SU-DHL-6 (cell line): ENCODE results near the gene TMF1.

Experiments used
- H2AFZ ChIP-seq: fragments of 200-600 bp; sonication (generic); 2 replicates; pipeline ENCODE4 v1.6.1; 2014; ENCODE audit warnings: low read depth, mild to moderate bottlenecking, moderate library complexity, mixed read lengths, antibody characterized with exemption, low read length; ENCODE audit not compliant: severe bottlenecking
- H3F3A ChIP-seq: fragments of 200-600 bp; shearing (Covaris generic); 2 replicates; pipeline ENCODE4 v1.6.0; 2016; ENCODE audit warnings: antibody characterized with exemption, mild to moderate bottlenecking; ENCODE audit not compliant: insufficient read depth
- H3K27ac ChIP-seq: fragments of 200-600 bp; sonication (generic); 2 replicates; pipeline ENCODE4 v1.5.1; 2016; ENCODE audit warnings: low read depth, mild to moderate bottlenecking, low read length, moderate library complexity, mixed read lengths
- H3K27me3 ChIP-seq: fragments of 200-600 bp; sonication (generic), shearing (Covaris generic); 2 replicates; pipeline ENCODE4 v1.6.0; 2014; ENCODE audit warnings: mild to moderate bottlenecking, low read length
- H3K36me3 ChIP-seq: fragments of 200-600 bp; sonication (generic); 2 replicates; pipeline ENCODE4 v1.6.1; 2014; ENCODE audit warnings: mild to moderate bottlenecking, low read length, mixed read lengths
- H3K4me2 ChIP-seq: fragments of 300-600, 200-600 bp; shearing (Covaris generic), sonication (generic); 2 replicates; pipeline ENCODE4 v1.6.0; 2014; ENCODE audit warnings: low read length, low read depth, mild to moderate bottlenecking; ENCODE audit not compliant: poor library complexity, severe bottlenecking
- H3K4me3 ChIP-seq: fragments of 200-600 bp; sonication (generic); 2 replicates; pipeline ENCODE4 v1.5.1; 2014; ENCODE audit warnings: antibody characterized with exemption, low read length, mild to moderate bottlenecking, mixed read lengths; ENCODE audit not compliant: insufficient read depth, poor library complexity, severe bottlenecking
- H3K79me2 ChIP-seq: fragments of 200-600 bp; sonication (generic); 2 replicates; pipeline ENCODE4 v1.6.1; 2014; ENCODE audit warnings: mild to moderate bottlenecking, low read length, moderate library complexity; ENCODE audit not compliant: insufficient read depth
- H3K9ac ChIP-seq: fragments of 200-600 bp; sonication (generic); 2 replicates; pipeline ENCODE4 v1.7.0; 2014; ENCODE audit warnings: mild to moderate bottlenecking, low read length
- H3K9me2 ChIP-seq: fragments of 200-600 bp; sonication (generic); replicated peaks from 2 replicates; pipeline ENCODE4 v1.6.1; 2014; ENCODE audit warnings: low read length; ENCODE audit not compliant: insufficient read depth
- H3K9me3 ChIP-seq: fragments of 200-600 bp; sonication (generic); 2 replicates; pipeline ENCODE4 v1.6.1; 2014; ENCODE audit warnings: low read length, mixed read lengths; ENCODE audit not compliant: insufficient read depth
- H4K20me1 ChIP-seq: fragments of 200-600 bp; sonication (generic); 2 replicates; pipeline ENCODE4 v1.6.1; 2014; ENCODE audit warnings: low read depth, mild to moderate bottlenecking, antibody characterized with exemption, low read length, moderate library complexity, mixed read lengths
- CTCF ChIP-seq: fragments of 200-600 bp; sonication (generic); IDR thresholded peaks from one replicate; pipeline ENCODE4 v1.5.1; 2017; ENCODE audit warnings: antibody characterized with exemption, mild to moderate bottlenecking, low read length, moderate library complexity; ENCODE audit not compliant: insufficient read depth, poor library complexity, severe bottlenecking
- EZH2phosphoT487 ChIP-seq: fragments of 200-600 bp; sonication (generic), shearing (Covaris generic); conservative IDR thresholded peaks from 2 replicates; pipeline ENCODE4 v1.6.1; 2018; ENCODE audit warnings: mild to moderate bottlenecking, antibody characterized with exemption, low read length, moderate library complexity, mixed read lengths

Gene TMF1

DNA sequence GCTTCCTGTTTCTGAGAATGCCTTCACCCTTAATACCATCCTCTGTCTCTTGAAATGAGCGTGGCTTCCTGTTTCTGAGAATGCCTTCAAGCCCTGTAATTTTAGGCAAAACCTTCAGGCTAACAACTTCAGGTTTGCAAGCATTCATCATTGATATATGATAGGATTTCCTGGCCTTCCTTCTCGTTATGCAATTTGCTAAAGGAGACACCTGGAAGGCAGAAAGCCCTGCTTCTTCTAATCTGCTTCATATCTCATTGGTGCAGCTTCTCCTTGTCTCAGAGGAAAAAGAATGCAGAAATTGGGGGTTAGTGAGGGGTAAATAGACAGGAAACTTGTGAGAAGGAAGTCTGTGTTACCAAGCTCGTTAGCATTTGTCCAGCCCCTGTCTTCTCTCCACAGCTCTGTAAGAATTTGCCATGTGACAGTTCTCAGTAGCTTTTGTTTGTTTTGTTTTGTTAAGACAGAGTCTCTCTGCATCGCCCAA, 39.9 kb upstream of the TMF1 start:
- peak overlapping the region; percentile 76 for H3K27ac ChIP-seq

GRCh38 chr3:69091389-69092029, 39.4 kb upstream of the TMF1 start:
- Histone ChIP-seq H3K27me3 (no peaks in the 10 kb centered on the region), H3K9ac (peak overlapping the region; percentile 34), H3F3A (0 out of 2 replicates have a peak, but pooled peaks cover 4% of the 10 kb centered on the region), H2AFZ (peak overlapping the region; percentile 46), H3K36me3 (no peaks in the 10 kb centered on the region), H3K9me3 (no peaks in the 10 kb centered on the region), H3K4me3 (peak overlapping the region; percentile 33), H3K79me2 (peaks cover 64% of the 10 kb centered on the region), H3K9me2 (no peaks in the 10 kb centered on the region), H3K4me2 (peak overlapping the region; percentile 60), H4K20me1 (no peaks in the 10 kb centered on the region), H3K27ac (peak overlapping the region; percentile 76)
- TF ChIP-seq EZH2phosphoT487 (no peak), CTCF (no peak)

More for the DNA sequence above, 39.9 kb upstream of the TMF1 start:
- H3K36me3 ChIP-seq, result no peaks in the 10 kb centered on the region
- no peaks in the 10 kb centered on the region for H3K27me3 ChIP-seq
- peak overlapping the region; percentile 46 for H2AFZ ChIP-seq
- H4K20me1 ChIP-seq, result no peaks in the 10 kb centered on the region
- peaks cover 69% of the 10 kb centered on the region for H3K79me2 ChIP-seq
- TF ChIP-seq CTCF, result no peak
- no peak for TF ChIP-seq EZH2phosphoT487
- no peaks in the 10 kb centered on the region for H3K9me3 ChIP-seq
- no peaks in the 10 kb centered on the region for H3K9me2 ChIP-seq
- 0 out of 2 replicates have a peak, but pooled peaks cover 4% of the 10 kb centered on the region for H3F3A ChIP-seq
- H3K4me3 ChIP-seq, result peak overlapping the region; percentile 15
- peak overlapping the region; percentile 34 for H3K9ac ChIP-seq
- peak overlapping the region; percentile 60 for H3K4me2 ChIP-seq

DNA sequence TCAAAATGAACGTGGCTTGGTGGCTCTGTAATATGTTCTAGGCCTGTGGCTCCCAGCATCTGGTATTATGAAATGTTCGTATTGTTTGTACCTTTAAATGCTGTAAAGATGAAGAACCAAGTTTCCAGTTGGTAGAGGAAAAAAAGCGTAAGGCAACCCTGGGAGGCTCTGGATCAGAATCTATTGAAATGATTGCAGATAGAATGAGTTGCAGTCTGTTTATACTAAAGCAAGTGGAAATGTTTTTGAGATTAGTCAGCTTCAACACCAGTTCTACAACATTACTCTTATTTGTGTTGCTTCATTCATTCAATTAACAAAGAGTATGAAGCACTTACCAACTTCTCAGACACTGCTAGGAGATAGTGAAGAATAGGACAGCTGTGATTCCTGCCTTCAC, 37.9 kb upstream of the TMF1 start:
- Histone ChIP-seq H3K9me3 (no peaks in the 10 kb centered on the region), H3K27ac (peak overlapping the region; percentile 22), H3K9me2 (no peaks in the 10 kb centered on the region), H3K36me3 (no peaks in the 10 kb centered on the region), H3K4me3 (no peak overlapping the region), H3K9ac (no peak overlapping the region), H3K4me2 (peak overlapping the region; percentile 25), H2AFZ (no peak overlapping the region), H4K20me1 (no peaks in the 10 kb centered on the region), H3K79me2 (peaks cover 70% of the 10 kb centered on the region), H3F3A (0 out of 2 replicates have a peak, but pooled peaks cover 4% of the 10 kb centered on the region), H3K27me3 (no peaks in the 10 kb centered on the region)
- TF ChIP-seq CTCF (no peak), EZH2phosphoT487 (no peak)
